GM12878 (cell line): ENCODE data around the gene DUSP16.

Experiments
- EP300 ChIP-seq, 2 experiments: fragments of 150-350 bp in 1 of 2; IDR thresholded peaks; 2 replicates each; pipeline ENCODE4 v1.6.1; 2011 to 2012; ENCODE audit warnings: low read depth in 2 of 2, low read length in 2 of 2, borderline replicate concordance in 1 of 2, improper control_type of control experiment in 1 of 2, inconsistent platforms in 1 of 2; ENCODE audit not compliant: control insufficient read depth in 1 of 2
- ZNF384 ChIP-seq: IDR thresholded peaks from 2 replicates; pipeline ENCODE4 v1.6.1; 2012; ENCODE audit warnings: low read depth, mild to moderate bottlenecking, low read length, improper control_type of control experiment, borderline replicate concordance
- TF ChIP-seq, protein P1 (sequence below): fragments of 150-350 bp; IDR thresholded peaks from 2 replicates; pipeline ENCODE4 v1.6.1; 2016; ENCODE audit warnings: low read depth, low read length
- TF ChIP-seq, protein P2 (sequence below): IDR thresholded peaks from 2 replicates; pipeline ENCODE4 v1.6.1; 2012; ENCODE audit warnings: mild to moderate bottlenecking, low read depth, low read length

GRCh38 chr12:12447837-12448236 is 114.8 kb downstream of the DUSP16 start:
- TF ChIP-seq, protein P1, sequence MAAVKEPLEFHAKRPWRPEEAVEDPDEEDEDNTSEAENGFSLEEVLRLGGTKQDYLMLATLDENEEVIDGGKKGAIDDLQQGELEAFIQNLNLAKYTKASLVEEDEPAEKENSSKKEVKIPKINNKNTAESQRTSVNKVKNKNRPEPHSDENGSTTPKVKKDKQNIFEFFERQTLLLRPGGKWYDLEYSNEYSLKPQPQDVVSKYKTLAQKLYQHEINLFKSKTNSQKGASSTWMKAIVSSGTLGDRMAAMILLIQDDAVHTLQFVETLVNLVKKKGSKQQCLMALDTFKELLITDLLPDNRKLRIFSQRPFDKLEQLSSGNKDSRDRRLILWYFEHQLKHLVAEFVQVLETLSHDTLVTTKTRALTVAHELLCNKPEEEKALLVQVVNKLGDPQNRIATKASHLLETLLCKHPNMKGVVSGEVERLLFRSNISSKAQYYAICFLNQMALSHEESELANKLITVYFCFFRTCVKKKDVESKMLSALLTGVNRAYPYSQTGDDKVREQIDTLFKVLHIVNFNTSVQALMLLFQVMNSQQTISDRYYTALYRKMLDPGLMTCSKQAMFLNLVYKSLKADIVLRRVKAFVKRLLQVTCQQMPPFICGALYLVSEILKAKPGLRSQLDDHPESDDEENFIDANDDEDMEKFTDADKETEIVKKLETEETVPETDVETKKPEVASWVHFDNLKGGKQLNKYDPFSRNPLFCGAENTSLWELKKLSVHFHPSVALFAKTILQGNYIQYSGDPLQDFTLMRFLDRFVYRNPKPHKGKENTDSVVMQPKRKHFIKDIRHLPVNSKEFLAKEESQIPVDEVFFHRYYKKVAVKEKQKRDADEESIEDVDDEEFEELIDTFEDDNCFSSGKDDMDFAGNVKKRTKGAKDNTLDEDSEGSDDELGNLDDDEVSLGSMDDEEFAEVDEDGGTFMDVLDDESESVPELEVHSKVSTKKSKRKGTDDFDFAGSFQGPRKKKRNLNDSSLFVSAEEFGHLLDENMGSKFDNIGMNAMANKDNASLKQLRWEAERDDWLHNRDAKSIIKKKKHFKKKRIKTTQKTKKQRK = no peak
- no peak for TF ChIP-seq EP300 (IDR thresholded peaks at IDR 0.05; ENCODE audit: borderline replicate concordance in 1 of 2, control insufficient read depth in 1 of 2, low read depth in 2 of 2, low read length in 2 of 2)
- TF ChIP-seq, protein P2, sequence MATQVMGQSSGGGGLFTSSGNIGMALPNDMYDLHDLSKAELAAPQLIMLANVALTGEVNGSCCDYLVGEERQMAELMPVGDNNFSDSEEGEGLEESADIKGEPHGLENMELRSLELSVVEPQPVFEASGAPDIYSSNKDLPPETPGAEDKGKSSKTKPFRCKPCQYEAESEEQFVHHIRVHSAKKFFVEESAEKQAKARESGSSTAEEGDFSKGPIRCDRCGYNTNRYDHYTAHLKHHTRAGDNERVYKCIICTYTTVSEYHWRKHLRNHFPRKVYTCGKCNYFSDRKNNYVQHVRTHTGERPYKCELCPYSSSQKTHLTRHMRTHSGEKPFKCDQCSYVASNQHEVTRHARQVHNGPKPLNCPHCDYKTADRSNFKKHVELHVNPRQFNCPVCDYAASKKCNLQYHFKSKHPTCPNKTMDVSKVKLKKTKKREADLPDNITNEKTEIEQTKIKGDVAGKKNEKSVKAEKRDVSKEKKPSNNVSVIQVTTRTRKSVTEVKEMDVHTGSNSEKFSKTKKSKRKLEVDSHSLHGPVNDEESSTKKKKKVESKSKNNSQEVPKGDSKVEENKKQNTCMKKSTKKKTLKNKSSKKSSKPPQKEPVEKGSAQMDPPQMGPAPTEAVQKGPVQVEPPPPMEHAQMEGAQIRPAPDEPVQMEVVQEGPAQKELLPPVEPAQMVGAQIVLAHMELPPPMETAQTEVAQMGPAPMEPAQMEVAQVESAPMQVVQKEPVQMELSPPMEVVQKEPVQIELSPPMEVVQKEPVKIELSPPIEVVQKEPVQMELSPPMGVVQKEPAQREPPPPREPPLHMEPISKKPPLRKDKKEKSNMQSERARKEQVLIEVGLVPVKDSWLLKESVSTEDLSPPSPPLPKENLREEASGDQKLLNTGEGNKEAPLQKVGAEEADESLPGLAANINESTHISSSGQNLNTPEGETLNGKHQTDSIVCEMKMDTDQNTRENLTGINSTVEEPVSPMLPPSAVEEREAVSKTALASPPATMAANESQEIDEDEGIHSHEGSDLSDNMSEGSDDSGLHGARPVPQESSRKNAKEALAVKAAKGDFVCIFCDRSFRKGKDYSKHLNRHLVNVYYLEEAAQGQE = no peak
- TF ChIP-seq ZNF384 = no peak
